Measurements from ENCODE around the gene ENOSF1.

GRCh38 chr18:649341-649740, 63.1 kb downstream of the ENOSF1 start:
- no peak for TF ChIP-seq CTCF (IDR thresholded peaks at IDR 0.05)
- no peak for TF ChIP-seq POLR2A (IDR thresholded peaks at IDR 0.05)
